ENCODE results near the gene SLC43A3. TPM values are rescaled to one million over a fixed set of nuclear protein-coding genes. Genes with fewer than 3 reads are reported as not detected.

SLC43A3 gene
- total and polyA plus RNA-seq, 2 experiments from 2014 or later = 19.3 to 20.7 TPM

DNA sequence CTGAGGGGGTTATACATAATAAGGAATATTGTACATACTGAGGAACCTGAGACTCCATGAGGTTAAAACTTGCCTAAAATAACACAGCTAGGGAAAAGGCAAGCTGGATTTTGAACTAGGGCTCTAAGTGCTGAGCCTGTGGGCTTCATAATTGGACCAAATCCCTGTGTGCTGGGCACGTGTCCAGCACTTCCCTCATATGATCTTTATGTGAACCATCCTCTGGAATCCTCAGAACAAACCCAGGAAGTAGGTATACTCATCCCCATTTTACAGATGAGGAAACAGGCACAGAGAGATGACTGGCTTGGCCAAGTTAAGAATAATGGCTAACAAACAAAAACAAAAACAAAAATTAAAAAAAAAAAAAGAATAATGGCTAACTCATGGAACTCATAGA lies 48.3 kb upstream of the SLC43A3 start:
- Histone ChIP-seq H3K36me3 (replicated peaks; ENCODE audit: insufficient read depth, low read depth) (no peaks in the 10 kb centered on the region), H3K4me3 (no peak overlapping the region), H3K27me3 (peaks cover 57% of the 10 kb centered on the region), H3K4me1 (ENCODE audit: insufficient read depth) (peaks cover 10% of the 10 kb centered on the region), H3K9me3 (ENCODE audit: low read depth) (no peaks in the 10 kb centered on the region), H3K4me2 (no peak overlapping the region), H3K79me2 (no peaks in the 10 kb centered on the region), H2AFZ (no peak overlapping the region), H4K20me1 (ENCODE audit: insufficient read depth, poor library complexity, severe bottlenecking) (no peaks in the 10 kb centered on the region), H3K9me2 (replicated peaks; ENCODE audit: insufficient read depth) (no peaks in the 10 kb centered on the region), H3K27ac (no peak overlapping the region)
- TF ChIP-seq EZH2phosphoT487 (IDR thresholded peaks at IDR 0.05; ENCODE audit: low read depth, severe bottlenecking, unreplicated experiment) (no peak), EZH2 (IDR thresholded peaks at IDR 0.05; ENCODE audit: borderline replicate concordance) (no peak)
- TF ChIP-seq, protein P1, sequence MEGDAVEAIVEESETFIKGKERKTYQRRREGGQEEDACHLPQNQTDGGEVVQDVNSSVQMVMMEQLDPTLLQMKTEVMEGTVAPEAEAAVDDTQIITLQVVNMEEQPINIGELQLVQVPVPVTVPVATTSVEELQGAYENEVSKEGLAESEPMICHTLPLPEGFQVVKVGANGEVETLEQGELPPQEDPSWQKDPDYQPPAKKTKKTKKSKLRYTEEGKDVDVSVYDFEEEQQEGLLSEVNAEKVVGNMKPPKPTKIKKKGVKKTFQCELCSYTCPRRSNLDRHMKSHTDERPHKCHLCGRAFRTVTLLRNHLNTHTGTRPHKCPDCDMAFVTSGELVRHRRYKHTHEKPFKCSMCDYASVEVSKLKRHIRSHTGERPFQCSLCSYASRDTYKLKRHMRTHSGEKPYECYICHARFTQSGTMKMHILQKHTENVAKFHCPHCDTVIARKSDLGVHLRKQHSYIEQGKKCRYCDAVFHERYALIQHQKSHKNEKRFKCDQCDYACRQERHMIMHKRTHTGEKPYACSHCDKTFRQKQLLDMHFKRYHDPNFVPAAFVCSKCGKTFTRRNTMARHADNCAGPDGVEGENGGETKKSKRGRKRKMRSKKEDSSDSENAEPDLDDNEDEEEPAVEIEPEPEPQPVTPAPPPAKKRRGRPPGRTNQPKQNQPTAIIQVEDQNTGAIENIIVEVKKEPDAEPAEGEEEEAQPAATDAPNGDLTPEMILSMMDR (IDR thresholded peaks at IDR 0.05; ENCODE audit: poor library complexity) = no peak
- no peak for DNase-seq (ENCODE audit: low spot score)
- WGBS (ENCODE audit: low lambda C conversion rate, missing lambda C conversion rate) = 50% methylated on average over 1 of the region's 1 CpG

DNA sequence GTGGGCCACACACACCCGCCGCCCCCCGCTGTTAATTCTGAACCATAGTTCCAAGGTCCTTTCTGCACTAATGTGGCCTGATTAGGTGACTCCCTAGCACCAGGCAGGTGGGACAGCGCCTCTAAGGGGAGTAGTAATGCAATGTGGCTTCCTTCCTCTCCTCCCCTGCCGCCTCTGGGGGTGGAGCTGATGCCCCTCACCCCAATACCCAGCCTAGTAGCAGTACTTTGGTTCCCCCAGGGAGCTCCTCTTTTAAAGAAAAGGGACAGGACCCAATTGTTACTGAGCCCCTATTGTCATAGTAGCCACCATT lies 47.8 kb upstream of the SLC43A3 start:
- DNase-seq (ENCODE audit: low spot score) = no peak
- Histone ChIP-seq H3K79me2 (no peaks in the 10 kb centered on the region), H3K4me3 (no peak overlapping the region), H3K27me3 (peaks cover 57% of the 10 kb centered on the region), H3K9me2 (replicated peaks; ENCODE audit: insufficient read depth) (no peaks in the 10 kb centered on the region), H3K4me2 (no peak overlapping the region), H2AFZ (no peak overlapping the region), H4K20me1 (ENCODE audit: insufficient read depth, poor library complexity, severe bottlenecking) (no peaks in the 10 kb centered on the region), H3K27ac (no peak overlapping the region), H3K36me3 (replicated peaks; ENCODE audit: insufficient read depth, low read depth) (no peaks in the 10 kb centered on the region), H3K9me3 (ENCODE audit: low read depth) (no peaks in the 10 kb centered on the region), H3K4me1 (ENCODE audit: insufficient read depth) (peaks cover 10% of the 10 kb centered on the region)
- WGBS (ENCODE audit: low lambda C conversion rate, missing lambda C conversion rate) = 59% methylated on average over 5 of the region's 5 CpGs
- TF ChIP-seq EZH2 (IDR thresholded peaks at IDR 0.05; ENCODE audit: borderline replicate concordance) (no peak), EZH2phosphoT487 (IDR thresholded peaks at IDR 0.05; ENCODE audit: low read depth, severe bottlenecking, unreplicated experiment) (no peak)
- TF ChIP-seq, protein P1 (IDR thresholded peaks at IDR 0.05; ENCODE audit: poor library complexity) = no peak

DNA sequence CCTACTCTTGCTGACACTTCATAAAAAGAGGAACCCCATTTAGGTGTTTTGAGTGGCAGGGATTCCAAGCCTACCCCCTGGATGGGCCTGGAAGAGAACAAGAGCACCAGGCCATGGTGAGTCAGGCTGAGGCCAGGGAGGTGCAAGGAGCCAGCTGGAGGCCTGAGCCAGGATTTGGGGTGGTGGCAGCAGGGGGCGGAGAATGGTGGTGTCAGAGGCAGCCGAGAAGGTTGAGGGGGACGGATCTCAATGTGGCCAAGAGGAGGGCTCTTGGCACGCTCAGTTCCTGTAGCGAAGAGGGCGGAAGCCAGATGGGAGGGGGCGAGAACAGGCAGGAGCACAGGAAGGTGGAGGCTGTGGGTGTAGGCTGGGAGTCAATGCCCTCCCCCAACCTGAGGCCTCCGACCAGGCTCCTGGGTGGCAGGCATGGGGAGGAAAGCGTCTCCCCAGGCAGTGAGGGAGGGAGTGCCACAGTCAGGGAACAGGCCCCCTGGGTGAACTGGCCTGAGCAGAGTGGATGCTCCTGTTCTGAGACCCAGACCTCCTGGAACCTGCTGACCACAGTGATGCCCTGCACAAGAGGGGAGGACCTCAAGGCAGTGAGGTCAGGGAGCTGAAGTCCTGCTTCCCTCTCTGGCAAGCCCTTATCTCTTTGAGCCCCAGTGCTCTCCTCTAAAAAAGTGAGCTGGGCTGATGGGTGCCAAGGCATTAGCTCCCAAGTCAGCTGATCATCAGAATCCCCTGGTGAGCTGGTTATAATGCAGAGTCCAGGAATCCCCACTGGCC lies 47.3 kb upstream of the SLC43A3 start:
- peaks cover 10% of the 10 kb centered on the region for H3K4me1 ChIP-seq (ENCODE audit: insufficient read depth)
- DNase-seq (ENCODE audit: low spot score) = no peak
- TF ChIP-seq, protein P1 (IDR thresholded peaks at IDR 0.05; ENCODE audit: poor library complexity) = no peak
- TF ChIP-seq EZH2 (IDR thresholded peaks at IDR 0.05; ENCODE audit: borderline replicate concordance) (no peak), EZH2phosphoT487 (IDR thresholded peaks at IDR 0.05; ENCODE audit: low read depth, severe bottlenecking, unreplicated experiment) (no peak)
- no peak overlapping the region for H3K4me3 ChIP-seq
- H3K79me2 ChIP-seq = no peaks in the 10 kb centered on the region
- H3K27ac ChIP-seq = no peak overlapping the region
- WGBS (ENCODE audit: low lambda C conversion rate, missing lambda C conversion rate) = 70% methylated on average over 9 of the region's 9 CpGs
- no peak overlapping the region for H2AFZ ChIP-seq
- no peak overlapping the region for H3K4me2 ChIP-seq
- no peaks in the 10 kb centered on the region for H3K9me2 ChIP-seq (replicated peaks; ENCODE audit: insufficient read depth)
- H3K27me3 ChIP-seq = peaks cover 63% of the 10 kb centered on the region
- no peaks in the 10 kb centered on the region for H4K20me1 ChIP-seq (ENCODE audit: insufficient read depth, poor library complexity, severe bottlenecking)
- H3K36me3 ChIP-seq (replicated peaks; ENCODE audit: insufficient read depth, low read depth) = no peaks in the 10 kb centered on the region
- no peaks in the 10 kb centered on the region for H3K9me3 ChIP-seq (ENCODE audit: low read depth)

Data from hepatocyte (in vitro differentiated cells).